Activated T-cell treated with anti-CD3 and anti-CD28 coated beads, Interleukin-2, amount 50 U/mL, for 48 hours (primary cell): ENCODE measurements around the gene RPP40.
"Not testable (repeated sequence)": the region's sequence is repeated elsewhere in the genome, so short reads cannot be mapped to it uniquely, and the experiment has no call there.

Source experiments
- DNase-seq, 2 experiments: peaks; one replicate each; pipeline ENCODE4 v3.0.0-alpha.2; 2020

Gene RPP40, protein sequence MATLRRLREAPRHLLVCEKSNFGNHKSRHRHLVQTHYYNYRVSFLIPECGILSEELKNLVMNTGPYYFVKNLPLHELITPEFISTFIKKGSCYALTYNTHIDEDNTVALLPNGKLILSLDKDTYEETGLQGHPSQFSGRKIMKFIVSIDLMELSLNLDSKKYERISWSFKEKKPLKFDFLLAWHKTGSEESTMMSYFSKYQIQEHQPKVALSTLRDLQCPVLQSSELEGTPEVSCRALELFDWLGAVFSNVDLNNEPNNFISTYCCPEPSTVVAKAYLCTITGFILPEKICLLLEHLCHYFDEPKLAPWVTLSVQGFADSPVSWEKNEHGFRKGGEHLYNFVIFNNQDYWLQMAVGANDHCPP

DNA sequence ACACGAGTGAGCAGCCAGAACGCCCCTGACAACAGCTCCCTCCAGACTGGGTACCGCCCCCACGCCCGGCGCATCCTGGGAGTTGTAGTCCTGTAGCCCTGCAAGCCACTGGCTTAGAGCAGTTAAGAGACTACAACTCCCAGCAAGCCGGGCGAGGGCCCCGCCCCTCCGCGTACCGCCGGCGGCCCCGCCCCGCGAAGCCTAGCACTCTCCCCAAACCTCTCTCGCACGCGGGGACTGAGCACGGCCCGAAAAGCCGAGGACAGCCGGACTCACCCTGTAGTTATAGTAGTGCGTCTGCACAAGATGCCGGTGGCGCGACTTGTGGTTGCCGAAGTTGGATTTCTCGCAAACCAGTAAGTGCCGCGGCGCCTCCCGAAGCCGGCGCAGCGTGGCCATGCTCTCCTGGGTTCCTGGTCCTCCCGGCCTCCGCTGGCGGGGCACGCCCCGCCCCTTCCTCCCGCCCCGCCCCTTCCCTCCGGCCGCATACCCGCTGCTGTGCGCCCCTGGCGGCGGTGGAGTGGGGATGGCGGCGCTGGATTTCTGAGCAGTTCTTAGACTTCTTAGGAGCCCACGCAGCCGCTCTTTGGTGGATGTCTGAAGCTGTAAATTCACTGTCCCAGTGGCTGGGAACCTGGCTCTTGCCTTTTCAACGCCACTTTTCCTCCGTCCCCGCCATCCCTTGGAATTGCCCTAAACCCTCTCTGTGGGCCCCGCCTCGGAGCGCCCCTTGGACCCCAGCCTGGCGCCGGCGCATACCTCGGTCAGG, at the start of gene RPP40:
Gene RPP40 (minus strand): TSS at position 434 of the 769 bp plus-strand sequence. CDS start 35 bp downstream, at position 399.
- peak; percentile 99 for DNase-seq

DNA sequence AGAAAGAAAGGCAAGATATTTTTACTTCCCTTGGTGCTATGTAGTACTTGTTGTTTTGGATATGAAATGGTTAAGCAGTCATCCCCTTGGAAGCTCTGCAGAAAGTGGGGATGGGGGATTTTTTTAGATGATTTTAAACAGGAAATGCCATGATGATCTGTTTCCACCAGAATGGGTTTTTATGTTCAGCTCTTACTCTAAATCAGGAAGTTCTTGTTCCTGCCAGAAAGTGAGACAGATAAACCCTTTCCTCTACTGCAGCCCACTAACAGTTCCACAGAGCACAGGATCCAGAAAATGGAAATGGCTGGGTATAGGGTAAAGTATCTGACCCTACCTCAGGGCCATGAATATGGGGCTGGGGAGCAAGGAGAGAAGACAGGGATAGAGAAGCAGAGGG, 49.2 kb upstream of the RPP40 start:
- DNase-seq, result no peak

DNA sequence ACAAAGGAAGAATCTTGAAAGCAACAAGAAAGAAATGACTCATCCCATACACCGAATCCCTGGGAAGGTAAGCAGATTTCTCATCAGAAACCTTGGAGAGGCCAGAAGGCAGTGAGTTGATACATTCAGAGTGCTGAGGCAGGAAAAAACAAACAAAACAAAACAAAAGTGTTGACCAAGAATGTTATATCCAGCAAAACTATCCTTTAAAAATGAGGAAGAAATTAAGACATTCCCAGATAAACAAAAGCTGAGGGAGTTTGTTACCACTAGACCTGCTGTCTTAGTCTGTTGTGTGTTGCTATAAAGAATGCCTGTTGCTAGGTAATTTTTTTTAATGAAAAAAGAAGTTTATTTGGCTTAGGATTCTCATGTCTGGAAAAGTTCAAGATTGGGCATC, 47.6 kb upstream of the RPP40 start:
- DNase-seq, result no peak

DNA sequence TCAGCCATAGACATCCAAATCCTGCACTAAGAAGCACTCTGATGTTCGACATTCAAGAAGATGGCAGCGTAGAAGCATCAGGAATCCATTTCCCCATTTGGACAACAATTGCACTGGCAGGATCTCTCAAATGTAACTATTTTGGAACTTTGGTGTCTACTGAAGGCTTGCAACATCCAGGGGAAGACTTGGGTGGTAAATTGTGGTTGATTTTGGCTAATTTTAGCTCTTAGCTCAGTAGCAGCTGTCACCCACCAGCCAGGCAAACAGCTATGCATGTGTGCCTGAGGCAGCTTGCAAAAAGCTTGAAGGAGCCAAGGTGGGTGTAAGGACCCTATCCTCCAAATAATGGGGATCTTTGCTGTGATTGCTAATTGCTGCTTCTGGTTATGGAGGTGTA, 46.2 kb upstream of the RPP40 start:
- DNase-seq, result no peak

DNA sequence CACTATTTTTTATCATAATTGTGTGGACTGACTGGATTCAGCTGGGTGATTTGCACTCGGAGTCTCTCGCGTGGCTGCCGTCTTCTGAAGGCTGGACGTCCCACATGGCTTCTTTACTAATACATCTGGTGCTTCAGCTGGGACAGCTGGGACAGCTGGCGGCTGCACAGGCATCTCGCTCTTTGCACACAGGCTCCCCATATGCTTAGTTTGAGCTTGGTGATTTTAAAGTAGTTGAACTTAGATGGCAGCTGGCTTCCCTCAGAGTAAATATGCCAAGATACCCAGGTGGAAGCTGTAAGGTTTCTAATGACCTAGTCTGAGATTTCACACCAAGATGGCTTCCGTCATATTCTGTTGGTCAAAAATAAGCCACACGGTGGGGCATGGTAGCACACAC, 42.6 kb upstream of the RPP40 start:
- DNase-seq, result no peak

DNA sequence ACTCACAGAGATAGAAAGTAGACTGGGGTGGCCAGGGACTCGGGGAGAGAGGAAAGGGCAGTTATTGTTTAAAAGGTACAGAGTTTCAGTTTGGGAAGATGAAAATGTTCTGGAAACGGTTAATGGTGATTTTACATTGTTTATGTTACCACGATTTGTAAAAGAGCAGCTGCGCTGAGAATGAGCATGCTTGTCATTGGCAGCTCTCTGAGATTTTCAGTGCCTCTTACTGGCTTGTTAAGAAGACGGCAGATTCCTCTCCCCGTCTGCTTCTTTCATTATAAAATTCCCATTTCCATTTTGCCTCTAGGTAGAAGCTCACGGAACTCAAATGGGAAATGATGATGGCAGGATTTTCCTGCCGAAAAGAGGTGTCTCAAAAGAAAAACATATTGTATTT, 41.6 kb upstream of the RPP40 start:
- DNase-seq, result no peak

DNA sequence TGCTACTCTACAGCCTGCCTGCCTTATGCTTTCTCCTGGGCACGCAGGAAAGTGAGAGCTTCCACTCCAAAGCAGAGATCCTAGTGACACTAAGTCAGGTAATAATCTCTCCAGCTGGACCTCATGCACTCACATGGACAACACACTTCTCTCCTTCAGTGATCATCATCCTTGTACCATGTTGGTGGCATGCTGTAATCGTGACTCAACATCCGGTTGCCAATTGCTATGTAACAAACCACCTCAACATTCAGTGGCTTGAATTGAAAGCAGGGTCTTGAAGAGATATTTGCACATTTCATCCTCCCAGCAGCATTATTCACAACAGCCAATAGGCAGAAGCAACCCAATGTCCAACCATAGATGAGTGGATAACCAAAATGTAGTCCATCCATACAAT, 41.0 kb upstream of the RPP40 start:
- no peak for DNase-seq

DNA sequence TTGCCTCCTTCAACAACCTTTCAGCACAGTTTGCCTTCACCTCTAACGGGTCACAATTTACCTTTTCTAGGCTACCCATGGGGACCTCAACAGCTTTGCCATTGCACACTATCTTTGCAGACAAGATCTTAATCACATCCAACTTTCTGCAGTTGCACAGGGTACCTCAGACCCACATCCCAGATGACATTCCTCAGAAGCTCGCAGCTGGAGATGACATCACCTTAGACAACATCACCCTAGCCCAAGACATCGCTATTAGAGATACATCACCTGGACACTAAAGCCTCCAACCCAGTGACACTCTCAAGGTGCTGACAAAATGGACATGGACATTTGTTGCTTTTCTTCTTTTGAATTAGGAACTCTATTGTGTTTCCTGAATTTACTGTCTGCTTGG, 38.6 kb upstream of the RPP40 start:
- DNase-seq, result no peak

DNA sequence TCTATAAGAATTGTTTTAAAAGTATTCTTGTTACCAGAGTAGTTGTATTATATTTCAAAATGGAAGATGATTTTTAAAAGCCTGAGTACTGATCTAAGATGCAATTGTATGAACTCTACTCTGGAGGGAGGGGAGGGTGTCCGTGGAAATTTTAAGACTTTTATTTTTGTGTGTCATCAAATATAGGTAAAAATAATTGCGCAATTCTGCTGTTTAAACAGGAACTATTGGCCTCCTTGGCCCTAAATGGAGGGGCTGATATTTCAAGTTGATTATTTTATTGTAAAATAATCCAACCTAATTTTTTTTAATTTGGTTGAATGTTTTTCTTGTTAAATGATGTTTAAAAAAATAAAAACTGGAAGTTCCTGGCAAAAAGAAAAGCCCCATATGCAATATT, 38.1 kb upstream of the RPP40 start:
- DNase-seq, result no peak

DNA sequence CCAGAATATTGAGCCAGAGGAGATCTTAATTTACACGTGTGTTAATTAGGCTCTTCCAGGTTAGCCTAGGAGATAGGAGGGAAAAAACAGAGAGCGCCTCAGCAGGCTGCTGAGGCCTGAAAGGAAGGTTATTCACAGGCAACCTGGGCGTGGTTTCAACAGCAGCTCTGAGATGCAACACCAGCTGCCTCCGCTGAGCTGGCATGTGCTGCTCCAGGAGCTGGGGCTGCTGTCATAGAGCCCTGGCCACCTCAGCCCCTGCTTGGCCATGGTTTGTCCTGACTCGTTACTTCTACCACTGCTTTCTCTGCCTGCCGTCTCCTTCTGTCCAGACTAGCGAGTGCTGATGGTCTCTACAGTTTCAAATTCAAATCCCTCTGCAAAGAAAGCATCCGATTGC, 32.4 kb upstream of the RPP40 start:
- no peak for DNase-seq

DNA sequence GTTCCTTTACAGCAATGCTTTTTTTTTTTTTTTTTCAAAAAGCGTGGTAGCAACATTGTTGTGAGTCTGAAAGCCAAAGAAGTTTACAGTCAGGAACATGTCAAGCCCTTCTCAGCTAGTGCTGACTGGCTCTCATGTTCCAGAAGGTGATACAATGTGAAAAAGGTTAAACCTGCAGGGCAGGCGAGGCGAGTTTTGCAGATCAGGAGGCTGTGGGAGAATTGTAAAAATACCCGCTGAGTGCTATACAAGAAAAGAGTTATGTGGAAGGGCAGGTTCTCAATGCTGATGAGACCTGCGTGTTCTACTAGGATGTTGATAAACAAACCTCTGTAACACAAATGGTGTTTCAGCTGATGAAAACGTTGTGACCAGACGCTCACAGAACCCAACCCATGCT, 30.9 kb upstream of the RPP40 start:
- no peak for DNase-seq

DNA sequence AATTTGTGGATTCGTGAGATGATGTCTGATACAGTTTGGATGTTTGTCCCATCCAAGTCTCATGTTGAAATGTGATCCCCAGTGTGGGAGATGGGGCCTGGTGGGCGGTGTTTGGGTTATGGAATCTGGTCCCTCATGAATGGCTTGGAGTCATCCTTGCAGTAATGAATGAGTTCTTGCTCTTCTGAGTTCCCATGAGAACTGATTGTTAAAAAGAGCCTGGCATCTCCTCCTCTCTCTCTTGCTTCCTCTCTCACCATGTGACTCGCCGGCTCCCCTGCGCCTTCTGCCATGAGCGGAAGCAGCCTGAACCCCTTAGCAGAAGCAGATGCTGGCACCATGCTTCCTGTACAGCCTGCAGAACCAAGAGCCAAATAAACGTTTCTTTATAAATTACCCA, 30.5 kb upstream of the RPP40 start:
- DNase-seq, result no peak

DNA sequence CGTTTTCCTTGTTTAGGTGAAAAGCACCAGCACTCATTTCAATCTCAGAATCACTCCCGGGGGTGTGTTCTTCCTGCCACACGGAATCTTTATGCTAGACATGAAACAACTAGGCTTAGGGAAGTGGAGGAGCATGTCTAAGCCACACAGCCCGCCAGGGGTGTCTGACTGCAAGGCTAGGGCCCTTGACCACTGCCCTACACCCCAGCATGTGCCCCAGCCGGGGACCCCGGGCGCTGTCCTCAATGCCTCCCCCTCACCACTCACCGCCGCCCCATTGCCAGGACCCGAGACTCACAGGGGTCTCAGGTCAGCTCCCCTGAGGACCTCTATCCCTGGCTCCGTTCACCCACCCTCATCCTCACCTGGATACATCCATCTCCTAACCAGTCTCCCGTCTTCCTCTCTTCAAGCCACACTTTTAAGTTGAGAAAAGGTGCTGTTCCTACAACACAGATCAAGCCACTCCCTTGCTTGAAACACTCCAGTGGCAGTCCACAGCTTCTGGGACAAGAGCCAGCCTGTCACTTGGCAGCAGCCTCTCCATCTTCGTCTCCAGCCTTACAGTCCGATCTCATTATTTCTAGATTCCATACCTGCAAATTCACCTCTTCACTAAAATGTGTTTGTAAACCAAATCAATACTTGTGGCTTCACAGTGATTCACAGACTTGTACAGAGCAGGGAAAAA, 29.5 kb upstream of the RPP40 start:
- DNase-seq, result not testable (repeated sequence)

DNA sequence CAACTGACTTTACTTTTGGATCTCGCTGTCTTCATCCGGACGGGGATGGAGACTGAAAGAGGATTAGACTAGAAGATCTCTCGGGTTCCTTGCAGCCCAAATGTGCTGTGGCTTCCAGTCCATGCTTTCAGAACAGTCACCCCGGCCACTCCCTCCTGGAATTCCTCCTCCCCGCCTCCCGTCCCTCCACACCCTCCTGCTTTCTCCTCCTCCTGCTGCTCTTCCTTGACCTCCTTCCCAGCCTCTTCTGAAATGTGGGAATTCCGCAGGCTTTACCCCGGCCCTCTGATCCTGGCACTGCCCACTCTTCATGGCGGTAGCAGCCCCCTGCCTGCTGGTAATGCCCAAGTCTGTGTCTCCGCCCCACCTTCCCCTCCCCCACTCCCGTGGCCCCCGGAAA, 28.9 kb upstream of the RPP40 start:
- DNase-seq, result not testable (repeated sequence)

DNA sequence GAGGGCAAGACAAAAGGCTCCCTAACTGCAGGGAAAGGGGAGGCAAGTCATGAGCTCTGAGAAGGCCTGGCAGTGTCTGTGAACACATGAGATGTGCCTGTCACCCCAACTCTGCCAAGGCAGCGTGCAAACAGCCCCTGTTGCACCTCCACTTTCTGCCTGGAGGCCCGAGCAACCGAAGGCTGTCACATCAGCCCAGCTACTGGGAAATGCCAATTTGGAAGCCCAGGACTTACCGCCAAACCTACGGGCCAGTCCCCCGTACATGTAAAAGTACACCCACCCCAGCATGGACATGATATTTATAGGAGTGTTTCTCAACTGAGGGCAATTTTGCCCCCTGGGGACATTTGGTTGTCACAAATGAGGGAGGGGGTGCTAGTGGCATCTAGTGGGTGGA, 27.3 kb upstream of the RPP40 start:
- no peak for DNase-seq

DNA sequence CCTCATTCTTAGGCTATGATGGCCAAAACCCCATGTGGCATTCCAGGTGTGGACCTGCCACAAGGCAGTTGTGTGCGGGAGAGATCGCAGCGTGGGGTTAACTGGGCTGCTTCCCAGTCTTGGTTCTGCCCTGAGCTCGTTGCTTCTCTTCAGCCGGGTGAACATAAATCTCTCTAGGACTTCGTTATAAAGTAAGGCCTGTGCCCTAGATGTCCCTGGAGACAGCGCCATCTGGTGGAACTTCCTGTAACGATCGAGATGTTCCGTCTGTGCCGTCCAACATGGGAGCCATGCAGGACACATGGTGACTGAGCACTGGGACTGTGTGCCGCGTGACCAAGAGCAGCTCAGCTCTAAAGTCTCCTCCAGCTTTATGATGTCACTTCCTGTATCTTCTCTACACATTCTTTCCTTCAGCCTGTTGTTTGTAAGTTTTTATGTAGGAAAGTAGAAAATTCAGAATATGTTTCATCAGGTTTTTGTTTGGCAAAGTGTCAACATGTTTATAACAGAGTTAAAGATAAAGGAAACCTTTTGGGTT, 26.8 kb upstream of the RPP40 start:
- DNase-seq, result peak; percentile 88 to 90

DNA sequence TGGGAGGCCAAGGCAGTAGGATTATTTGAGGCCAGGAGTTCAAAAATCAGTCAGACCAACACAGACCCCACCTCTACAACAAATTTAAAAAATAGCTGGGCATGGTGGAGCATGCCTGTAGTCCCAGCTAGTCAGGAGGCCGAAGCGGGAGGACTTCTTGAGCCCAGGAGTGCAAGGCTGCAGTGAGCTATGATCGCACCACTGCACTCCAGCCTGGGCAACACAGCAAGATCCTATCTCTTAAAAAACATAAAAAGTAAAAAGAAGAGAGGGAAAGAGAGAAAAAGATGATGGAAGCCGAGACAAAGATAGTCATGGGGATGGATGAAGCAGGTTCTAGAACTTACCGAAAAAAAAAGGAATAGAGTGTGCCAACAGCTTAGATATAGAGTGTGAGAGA, 25.8 kb upstream of the RPP40 start:
- no peak for DNase-seq

DNA sequence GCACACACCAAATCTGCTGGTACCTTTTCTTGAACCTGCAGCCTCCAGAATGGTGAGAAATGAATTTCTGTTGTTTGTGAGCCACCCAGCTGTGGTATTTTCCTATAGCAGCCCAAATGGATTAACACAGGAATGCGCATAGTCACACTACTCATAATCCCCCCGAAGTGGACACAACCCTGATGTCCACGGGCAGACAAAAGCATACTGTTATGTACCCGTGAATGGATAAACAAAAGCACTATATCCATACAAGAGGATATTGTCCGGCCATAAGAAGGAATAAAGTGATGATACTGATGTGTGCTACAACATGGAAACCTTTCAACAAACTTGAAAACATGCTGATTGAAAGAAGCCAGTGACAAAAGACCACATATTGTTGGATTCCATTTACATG, 25.1 kb upstream of the RPP40 start:
- no peak for DNase-seq

DNA sequence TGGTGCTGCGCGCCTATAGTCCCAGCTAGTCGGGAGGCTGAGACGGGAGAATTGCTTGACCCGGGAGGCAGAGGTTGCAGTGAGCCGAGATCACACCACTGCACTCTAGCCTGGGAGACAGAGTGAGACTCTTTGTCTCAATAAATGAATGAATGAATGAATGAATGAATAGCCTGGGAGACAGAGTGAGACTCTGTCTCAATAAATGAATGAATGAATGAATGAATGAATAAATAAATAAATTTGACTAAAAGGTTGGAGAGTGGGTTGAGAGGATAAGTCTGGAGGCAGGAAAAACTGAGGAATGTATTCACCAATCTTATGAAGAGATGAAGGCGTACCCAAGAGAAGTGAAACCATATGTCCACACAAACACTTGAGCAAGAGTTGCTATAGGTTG, 24.5 kb upstream of the RPP40 start:
- no peak for DNase-seq

DNA sequence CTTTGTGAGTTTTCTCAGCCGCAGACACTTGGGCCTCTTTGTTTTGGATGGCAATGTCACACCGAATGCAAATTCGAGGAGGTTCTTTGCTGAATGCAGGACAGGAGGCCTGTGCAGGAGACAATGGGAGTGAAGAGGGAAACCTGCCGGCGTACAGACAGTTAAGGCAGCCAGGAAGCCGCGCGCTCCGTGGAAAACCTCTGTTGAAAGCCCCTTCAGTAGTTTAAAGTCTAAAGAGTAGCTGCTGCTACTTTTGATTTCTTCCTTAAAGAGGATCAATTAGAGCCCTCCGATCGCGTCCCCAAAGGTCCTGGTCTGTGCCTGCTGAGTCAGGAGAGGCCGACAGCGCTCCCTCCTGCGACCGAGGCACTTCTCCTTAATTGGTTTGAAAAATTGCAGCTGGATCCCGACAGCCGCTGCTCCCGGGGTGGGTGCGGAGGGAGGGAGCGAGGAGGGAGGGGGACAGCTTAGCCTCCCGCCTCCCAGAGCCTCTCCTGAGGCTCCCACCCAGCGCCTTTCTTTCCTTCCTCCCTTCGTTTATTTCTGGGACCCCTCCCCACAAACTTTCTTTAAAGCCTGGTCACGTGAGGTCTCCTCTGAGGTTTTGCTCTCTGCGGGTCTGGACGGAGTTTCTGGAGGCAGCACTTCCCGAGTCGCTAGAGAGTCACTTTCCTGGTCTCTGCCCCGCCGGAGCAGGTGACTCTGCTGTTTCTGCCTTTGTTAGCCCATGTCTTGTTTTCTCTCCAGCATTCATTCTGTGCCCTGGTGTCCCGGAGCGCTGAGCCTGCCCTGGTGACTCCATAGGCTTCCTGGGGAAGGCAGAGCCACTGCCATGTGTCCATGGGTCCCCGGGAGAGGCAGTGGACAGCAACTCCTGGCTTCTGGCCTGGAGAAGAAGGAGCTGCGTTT, 22.3 kb upstream of the RPP40 start:
- DNase-seq, result peak; percentile 24 to 30

DNA sequence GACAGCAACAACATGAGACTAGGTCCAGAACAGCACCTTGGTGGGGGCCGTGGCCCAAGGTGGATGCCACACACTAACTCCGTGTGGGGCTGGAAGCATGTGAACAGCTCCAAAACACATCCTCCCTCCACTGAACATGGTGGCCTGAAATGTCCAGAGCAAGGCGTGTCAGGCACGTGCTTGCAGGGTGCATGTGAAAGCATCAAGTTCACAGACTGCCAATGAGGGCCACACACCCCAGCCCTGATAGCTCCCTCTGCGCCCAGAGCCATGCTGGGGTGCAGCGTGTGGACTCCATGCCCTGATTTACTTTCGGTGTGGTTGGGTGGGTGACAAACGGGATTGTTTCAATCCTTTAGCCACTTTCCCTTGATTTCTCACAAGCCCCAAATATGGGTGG, 20.1 kb upstream of the RPP40 start:
- DNase-seq, result no peak

DNA sequence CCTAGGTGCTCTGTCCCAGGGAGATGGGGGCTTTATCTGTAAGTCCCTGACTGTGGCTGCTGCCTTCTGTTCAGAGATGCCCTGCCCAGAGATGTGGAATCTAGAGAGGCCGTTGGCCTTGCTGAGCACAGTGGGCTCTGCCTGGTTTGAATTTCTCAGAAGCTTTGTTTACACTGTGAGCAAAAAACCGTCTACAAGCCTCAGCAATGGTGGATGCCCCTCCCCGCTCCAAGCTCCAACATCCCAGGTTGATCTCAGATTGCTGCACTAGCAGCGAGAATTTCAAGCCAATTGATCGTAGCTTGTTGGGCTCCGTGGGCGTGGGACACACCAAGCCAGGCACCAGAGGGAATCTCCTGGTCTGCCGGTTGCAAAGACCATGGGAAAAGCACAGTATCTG, 16.3 kb upstream of the RPP40 start:
- no peak for DNase-seq
